H1 (cell line): ENCODE data around the gene PLEKHG3. TPM values are rescaled to one million over a fixed set of nuclear protein-coding genes. Genes with fewer than 3 reads are reported as not detected.

ENCODE experiments used
- CTCF ChIA-PET: fragments of 300-600 bp; sonication (Branson Sonifier 250); formaldehyde crosslinking; loops from one replicate; lab custom pipeline; 2021; ENCODE audit not compliant: partially characterized antibody; lab: Charles Lee
- POLR2A ChIA-PET: fragments of 300-600 bp; sonication (Branson Sonifier 250); formaldehyde crosslinking; loops from one replicate; lab custom pipeline; 2021; ENCODE audit warnings: inconsistent platforms; ENCODE audit not compliant: partially characterized antibody; lab: Charles Lee
- DNase-seq, 2 experiments: peaks; one replicate each; pipeline versions ENCODE4 v3.0.0 to v3.0.0-alpha.2; 2010 to 2022; ENCODE audit warnings: low spot score in 2 of 2, low read depth in 1 of 2, mixed read lengths in 1 of 2
- FAIRE-seq: peaks from 2 replicates; lab custom pipeline; 2011; peaks lifted over from hg19 to GRCh38; lab: Jason Lieb, UNC
- H2AFZ ChIP-seq: 2 replicates; pipeline ENCODE4 v1.8.1; 2012; ENCODE audit warnings: low read length, inconsistent platforms
- H2AK5ac ChIP-seq: 2 replicates; pipeline ENCODE4 v1.6.1; 2013; ENCODE audit warnings: low read depth, low read length
- H2BK120ac ChIP-seq: replicated peaks from 2 replicates; pipeline ENCODE3; 2013; ENCODE audit warnings: low read depth, low read length, inconsistent platforms
- H2BK12ac ChIP-seq: 2 replicates; pipeline ENCODE4 v1.6.1; 2013; ENCODE audit warnings: low read depth, low read length
- H2BK15ac ChIP-seq: 2 replicates; pipeline ENCODE4 v1.6.1; 2013; ENCODE audit warnings: low read length
- H2BK20ac ChIP-seq: 2 replicates; pipeline ENCODE4 v1.6.1; 2013; ENCODE audit warnings: low read length
- H2BK5ac ChIP-seq: 2 replicates; pipeline ENCODE4 v1.6.1; 2013; ENCODE audit warnings: low read depth, low read length
- H3K14ac ChIP-seq: 2 replicates; pipeline ENCODE4 v1.6.1; 2013; ENCODE audit warnings: inconsistent platforms; ENCODE audit not compliant: insufficient read length
- H3K18ac ChIP-seq: 2 replicates; pipeline ENCODE4 v1.6.1; 2013; ENCODE audit warnings: low read length; ENCODE audit errors: extremely low read depth
- H3K23ac ChIP-seq: 2 replicates; pipeline ENCODE4 v1.6.1; 2013; ENCODE audit warnings: inconsistent platforms; ENCODE audit not compliant: insufficient read length
- H3K23me2 ChIP-seq: 2 replicates; pipeline ENCODE4 v1.6.1; 2013; ENCODE audit warnings: low read depth, low read length
- H3K27ac ChIP-seq: 2 replicates; pipeline ENCODE4 v1.6.1; 2011; ENCODE audit warnings: low read depth, low read length, inconsistent platforms
- H3K27me3 ChIP-seq, 4 experiments: replicated peaks in 1 of 4; 1 replicate in 1 of 4; 2 replicates in 3 of 4; pipeline versions ENCODE4 v1.6.1 to v1.8.1; 2011 to 2013; ENCODE audit warnings: low read length in 3 of 4, mild to moderate bottlenecking in 3 of 4, inconsistent platforms in 2 of 4, mixed read lengths in 2 of 4, moderate library complexity in 1 of 4; ENCODE audit not compliant: control insufficient read depth in 3 of 4, insufficient read depth in 3 of 4; ENCODE audit errors: extremely low read depth in 1 of 4
- H3K36me3 ChIP-seq, 4 experiments: 2 replicates each; pipeline versions ENCODE4 v1.6.1 to v1.8.1; 2011 to 2013; ENCODE audit warnings: mild to moderate bottlenecking in 4 of 4, low read length in 3 of 4, moderate library complexity in 2 of 4, control low read depth in 1 of 4, inconsistent platforms in 1 of 4; ENCODE audit not compliant: insufficient read depth in 4 of 4, control insufficient read depth in 2 of 4
- H3K4ac ChIP-seq: replicated peaks from 2 replicates; pipeline ENCODE3; 2013; ENCODE audit warnings: low read length, low read depth, mixed read lengths, inconsistent platforms; ENCODE audit not compliant: insufficient read length
- H3K4me1 ChIP-seq, 4 experiments: replicated peaks in 1 of 4; 1 replicate in 1 of 4; 2 replicates in 3 of 4; pipeline versions ENCODE4 v1.6.1 to v1.8.1; 2011 to 2013; ENCODE audit warnings: low read length in 3 of 4, inconsistent platforms in 2 of 4, mixed read lengths in 1 of 4; ENCODE audit not compliant: insufficient read depth in 4 of 4, control insufficient read depth in 3 of 4
- H3K4me2 ChIP-seq, 2 experiments: 2 replicates each; pipeline versions ENCODE4 v1.6.1 to v1.8.1; 2011 to 2013; ENCODE audit warnings: low read depth in 2 of 2, low read length in 2 of 2, control low read depth in 1 of 2, inconsistent platforms in 1 of 2, mild to moderate bottlenecking in 1 of 2; ENCODE audit not compliant: insufficient read depth in 1 of 2
- H3K4me3 ChIP-seq, 4 experiments: fragments of 200-600, 300-600 bp in 1 of 4; sonication (generic), shearing (Covaris generic), sonication (Bioruptor Twin) in 1 of 4; 2 replicates each; pipeline versions ENCODE4 v1.5.1 to v1.8.1; 2011 to 2016; ENCODE audit warnings: low read length in 4 of 4, low read depth in 3 of 4, control low read depth in 2 of 4, inconsistent platforms in 2 of 4, mild to moderate bottlenecking in 2 of 4, mixed read lengths in 1 of 4, moderate library complexity in 1 of 4; ENCODE audit not compliant: insufficient read depth in 2 of 4; ENCODE audit errors: extremely low read depth in 1 of 4
- H3K56ac ChIP-seq: replicated peaks from 2 replicates; pipeline ENCODE3; 2013; ENCODE audit warnings: low read depth, mild to moderate bottlenecking, mixed read lengths, low read length, inconsistent platforms; ENCODE audit not compliant: insufficient read length
- H3K79me1 ChIP-seq: 2 replicates; pipeline ENCODE4 v1.6.1; 2013; ENCODE audit warnings: low read depth, low read length, control low read depth
- H3K79me2 ChIP-seq, 2 experiments: 2 replicates each; pipeline versions ENCODE4 v1.6.1 to v1.8.1; 2012 to 2013; ENCODE audit warnings: low read length in 2 of 2, mild to moderate bottlenecking in 2 of 2, inconsistent platforms in 1 of 2; ENCODE audit not compliant: insufficient read depth in 2 of 2, control insufficient read depth in 1 of 2
- H3K9ac ChIP-seq, 4 experiments: replicated peaks in 1 of 4; 1 replicate in 1 of 4; 2 replicates in 3 of 4; pipeline versions ENCODE4 v1.6.1 to v1.8.1; 2011 to 2013; ENCODE audit warnings: low read depth in 3 of 4, low read length in 3 of 4, control low read depth in 2 of 4, mild to moderate bottlenecking in 2 of 4, moderate library complexity in 2 of 4, inconsistent platforms in 1 of 4; ENCODE audit errors: extremely low read depth in 1 of 4
- H3K9me3 ChIP-seq, 2 experiments: 2 replicates each; pipeline versions ENCODE4 v1.6.1 to v1.8.1; 2012 to 2013; ENCODE audit warnings: mild to moderate bottlenecking in 2 of 2, moderate library complexity in 2 of 2, control low read depth in 1 of 2, inconsistent platforms in 1 of 2, low read depth in 1 of 2, low read length in 1 of 2, mixed read lengths in 1 of 2; ENCODE audit not compliant: insufficient read depth in 2 of 2
- H4K20me1 ChIP-seq, 2 experiments: replicated peaks in 1 of 2; 2 replicates each; pipeline versions ENCODE3 to v1.8.1; 2011 to 2013; ENCODE audit warnings: inconsistent platforms in 2 of 2, low read length in 2 of 2, mild to moderate bottlenecking in 1 of 2; ENCODE audit not compliant: insufficient read depth in 2 of 2, control insufficient read depth in 1 of 2
- H4K5ac ChIP-seq: 2 replicates; pipeline ENCODE4 v1.6.1; 2013; ENCODE audit warnings: low read length, low read depth, mixed read lengths, inconsistent platforms; ENCODE audit not compliant: insufficient read length
- H4K8ac ChIP-seq: 2 replicates; pipeline ENCODE4 v1.8.0; 2013; ENCODE audit warnings: mild to moderate bottlenecking, moderate library complexity, low read length, inconsistent platforms; ENCODE audit not compliant: insufficient read depth; ENCODE audit errors: extremely low read depth
- H4K91ac ChIP-seq: replicated peaks from 2 replicates; pipeline ENCODE3; 2013; ENCODE audit warnings: low read length, mixed read lengths, inconsistent platforms; ENCODE audit not compliant: insufficient read length
- CHD2 ChIP-seq: IDR thresholded peaks from 2 replicates; pipeline ENCODE4 v1.6.1; 2012; ENCODE audit warnings: low read length, improper control_type of control experiment
- WGBS, 2 experiments: shearing (Covaris generic) in 1 of 2; methylation state at CpG; one replicate each; pipeline versions ENCODE4 v1.1.6 to v1.1.7; 2013 to 2015; ENCODE audit warnings: low lambda C conversion rate in 2 of 2, mixed read lengths in 2 of 2, inconsistent platforms in 1 of 2, low coverage in 1 of 2, missing lambda C conversion rate in 1 of 2; ENCODE audit not compliant: insufficient replicate concordance in 2 of 2, insufficient coverage in 1 of 2, insufficient read length in 1 of 2; ENCODE audit errors: extremely low coverage in 1 of 2, missing lambda C conversion rate in 1 of 2; 5-methylcytosine and 5-hydroxymethylcytosine counted together
- polyA plus RNA-seq, 7 experiments: library from polyadenylated mRNA; depleted of rRNA in 3 of 7; stranded (reverse) in 5 of 7; unstranded in 2 of 7; fragments of >200 nt in 5 of 7; fragments of 200-250 nt in 2 of 7; gene quantifications; 1 replicate in 5 of 7; 2 replicates in 1 of 7; 4 replicates in 1 of 7; pipeline versions ENCODE4 v1.2.1 to v1.2.3, GENCODE V29; 2011 to 2013; ENCODE audit warnings: missing spikeins in 2 of 7, mixed read lengths in 2 of 7
- total RNA-seq: library from RNA; stranded (reverse); fragmentation: NEBNext Ultra II Directional; extraction: Animal tissue kit (Norgen Biotek cat#: 25700); gene quantifications from 2 replicates; pipeline ENCODE4 v1.2.1, GENCODE V29; 2021

Gene PLEKHG3
- total and polyA plus RNA-seq, 2 of the 8 experiments (the other 6 are each of a cell fraction or from before 2014, with no cell fraction given) = 43.4 to 90.6 TPM

GRCh38 chr14:64693810-64694165 is 10.4 kb upstream of the PLEKHG3 start:
- Histone ChIP-seq H3K27me3 (peaks cover 0 to 3% (median 1%) of the 10 kb centered on the region in 4 experiments; a peak in 2 of 7 replicates), H3K9ac (no peak overlapping the region), H3K18ac (no peak overlapping the region), H3K79me2 (no peaks in the 10 kb centered on the region), H2BK12ac (no peak overlapping the region), H3K14ac (no peak overlapping the region), H4K5ac (no peak overlapping the region), H3K9me3 (no peaks in the 10 kb centered on the region), H3K27ac (no peak overlapping the region), H3K4ac (no peak overlapping the region), H4K91ac (no peak overlapping the region), H3K23ac (no peak overlapping the region), H3K4me2 (no peak overlapping the region), H3K79me1 (no peaks in the 10 kb centered on the region), H2AFZ (no peak overlapping the region), H2BK120ac (no peak overlapping the region), H3K56ac (no peak overlapping the region), H2BK15ac (no peak overlapping the region), H2BK5ac (no peak overlapping the region), H4K20me1 (no peaks in the 10 kb centered on the region), H3K23me2 (no peaks in the 10 kb centered on the region), H2BK20ac (no peak overlapping the region), H2AK5ac (no peak overlapping the region), H4K8ac (no peak overlapping the region), H3K36me3 (no peaks in the 10 kb centered on the region), H3K4me3 (no peak overlapping the region), H3K4me1 (peaks cover under 1 to 14% (median 8%) of the 10 kb centered on the region in 4 experiments)
- DNase-seq (no peak), FAIRE-seq (no peak)
- POLR2A ChIA-PET = interaction anchor here (1.0 kb wide), 1 partner anchor 14 kb away, joined by 3 read pairs; no protein-coding TSS in a partner anchor
- CTCF ChIA-PET = interaction anchor here (0.7 to 2.9 kb wide), 7 partner anchors 12 to 69 kb away, joined by 3 to 9 read pairs (median 4); no protein-coding TSS in a partner anchor
- no peak for TF ChIP-seq CHD2
- 87% methylated on average over 2 of the region's 2 CpGs; no CpG with 5 or more reads in 1 of the 2 experiments for WGBS, 2 experiments
